ENCODE measurements around the gene ABCC5.
"Not testable (repeated sequence)": the region's sequence is repeated elsewhere in the genome, so short reads cannot be mapped to it uniquely, and the experiment has no call there.

Gene ABCC5

GRCh38 chr3:184017672-184018423, at the start of gene ABCC5:
Gene ABCC5, minus strand, starts transcription at chr3:184017884. Its CDS starts 3,492 bp downstream, at chr3:184014392.
- peak; percentile 96 for DNase-seq

GRCh38 chr3:184066211-184066610, 48.5 kb upstream of the ABCC5 start:
- DNase-seq: no peak

- no peak for DNase-seq
Observed at GRCh38 chr3:184062637-184063036, 45.0 kb upstream of the ABCC5 start.

- DNase-seq: no peak
Observed at GRCh38 chr3:184059424-184059823, 41.7 kb upstream of the ABCC5 start.

GRCh38 chr3:184058029-184058428, 40.3 kb upstream of the ABCC5 start:
- DNase-seq: no peak

GRCh38 chr3:184052767-184053166, 35.1 kb upstream of the ABCC5 start, which contains the start of gene HTR3C:
Gene HTR3C, plus strand, starts transcription at chr3:184053047. Its CDS starts 34 bp downstream, at chr3:184053081.
- no peak for DNase-seq

GRCh38 chr3:184050217-184050847, 32.6 kb upstream of the ABCC5 start:
- DNase-seq: no peak

- DNase-seq: no peak
Observed at GRCh38 chr3:184045995-184046394, 28.3 kb upstream of the ABCC5 start.

- no peak for DNase-seq
Observed at GRCh38 chr3:184042617-184043016, 24.9 kb upstream of the ABCC5 start.

- DNase-seq: no peak
Observed at GRCh38 chr3:184040010-184040409, 22.3 kb upstream of the ABCC5 start.

GRCh38 chr3:184039414-184039813, 21.7 kb upstream of the ABCC5 start:
- no peak for DNase-seq

GRCh38 chr3:184038307-184038706, 20.6 kb upstream of the ABCC5 start:
- DNase-seq: not testable (repeated sequence)

GRCh38 chr3:184037816-184038215, 20.1 kb upstream of the ABCC5 start:
- DNase-seq: no peak

- DNase-seq: no peak
Observed at GRCh38 chr3:184031187-184031792, 13.6 kb upstream of the ABCC5 start, which contains the start of gene HTR3D. Gene HTR3D, plus strand, starts transcription at chr3:184031742. Its CDS starts 0 bp downstream, at chr3:184031742.

- DNase-seq: no peak
Observed at GRCh38 chr3:184030536-184030935, 12.9 kb upstream of the ABCC5 start.

- no peak for DNase-seq
Observed at GRCh38 chr3:184029443-184029842, 11.8 kb upstream of the ABCC5 start.

- not testable (repeated sequence) for DNase-seq
Observed at GRCh38 chr3:184028275-184028890, 10.7 kb upstream of the ABCC5 start.

- not testable (repeated sequence) for DNase-seq
Observed at GRCh38 chr3:184025256-184025655, 7.6 kb upstream of the ABCC5 start.

- no peak for DNase-seq
Observed at GRCh38 chr3:184022323-184022722, 4.6 kb upstream of the ABCC5 start.

- no peak for DNase-seq
Observed at GRCh38 chr3:184018424-184018973, 815 bp upstream of the ABCC5 start.

- peak; percentile 76 for DNase-seq
Observed at GRCh38 chr3:184016811-184017671, 643 bp downstream of the ABCC5 start.

GRCh38 chr3:184016169-184016570, 1.5 kb downstream of the ABCC5 start:
- DNase-seq: no peak

Measured in left hindlimb (tissue), 1 donor.